IMR-90 (cell line): ENCODE data around the gene TTLL11.

Experiments used
- CTCF ChIP-seq: conservative IDR thresholded peaks from 2 replicates; pipeline ENCODE4 v1.5.1; 2012; ENCODE audit warnings: mild to moderate bottlenecking, low read depth, low read length, improper control_type of control experiment
- MAFK ChIP-seq: IDR thresholded peaks from 2 replicates; pipeline ENCODE4 v1.6.1; 2012; ENCODE audit warnings: low read depth, low read length, improper control_type of control experiment

- TF ChIP-seq CTCF, result no peak
- TF ChIP-seq MAFK, result no peak
These were observed 197.8 kb downstream of the TTLL11 start for GRCh38 chr9:121895358-121895757.
